ENCODE measurements around the gene OSBPL8.

The OSBPL8 gene

DNA sequence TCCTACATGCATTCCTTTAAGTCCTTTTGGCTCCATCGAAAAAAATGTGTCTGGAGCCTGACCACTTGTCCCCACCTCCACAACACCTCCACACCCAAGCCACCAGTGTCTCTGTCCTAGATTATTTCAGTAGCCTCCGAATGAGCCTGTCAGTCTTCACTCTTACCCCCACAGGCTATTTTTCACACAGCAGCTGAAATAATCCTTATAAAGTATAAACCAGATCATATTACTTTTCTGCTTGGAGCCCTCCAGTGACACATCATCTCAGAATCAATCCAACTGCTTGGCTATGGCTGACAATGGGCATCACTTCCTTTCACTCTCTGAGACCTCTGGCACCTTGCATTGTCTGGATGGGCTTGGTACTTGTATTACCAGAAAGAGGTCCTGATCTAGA, 256.2 kb downstream of the OSBPL8 start:
- no peak for DNase-seq (ENCODE audit: low spot score)
